ENCODE measurements around the gene GPR179.

The GPR179 gene

GRCh38 chr17:38343608-38344419 lies at the start of gene GPR179:
Gene GPR179, minus strand, starts transcription at chr17:38343956. Its CDS starts 167 bp downstream, at chr17:38343789.
- no peak for DNase-seq

- no peak for DNase-seq
Observed at GRCh38 chr17:38379448-38379847, 35.7 kb upstream of the GPR179 start.

GRCh38 chr17:38369124-38369886 lies 25.5 kb upstream of the GPR179 start:
- DNase-seq: no peak

- DNase-seq: no peak
Observed at GRCh38 chr17:38364741-38365140, 21.0 kb upstream of the GPR179 start.

- DNase-seq: no peak
Observed at GRCh38 chr17:38363016-38363415, 19.3 kb upstream of the GPR179 start.

GRCh38 chr17:38361694-38362465 lies 18.1 kb upstream of the GPR179 start:
- no peak for DNase-seq

- DNase-seq: no peak
Observed at GRCh38 chr17:38358586-38359513, 15.1 kb upstream of the GPR179 start.

GRCh38 chr17:38357486-38358123 lies 13.8 kb upstream of the GPR179 start:
- DNase-seq: no peak

- no peak for DNase-seq
Observed at GRCh38 chr17:38355251-38355650, 11.5 kb upstream of the GPR179 start.

GRCh38 chr17:38354466-38354865 lies 10.7 kb upstream of the GPR179 start:
- no peak for DNase-seq

- DNase-seq: no peak
Observed at GRCh38 chr17:38353668-38354067, 9.9 kb upstream of the GPR179 start.

- no peak for DNase-seq
Observed at GRCh38 chr17:38353086-38353604, 9.4 kb upstream of the GPR179 start.

- DNase-seq: no peak
Observed at GRCh38 chr17:38352245-38353085, 8.7 kb upstream of the GPR179 start.

GRCh38 chr17:38351412-38352222 lies 7.9 kb upstream of the GPR179 start, which contains the start of gene SOCS7:
Gene SOCS7, plus strand, starts transcription at chr17:38351844. Its CDS starts 209 bp downstream, at chr17:38352053.
- peak; percentile 56 for DNase-seq

GRCh38 chr17:38350035-38350434 lies 6.3 kb upstream of the GPR179 start:
- DNase-seq: no peak

GRCh38 chr17:38349097-38349730 lies 5.5 kb upstream of the GPR179 start:
- DNase-seq: peak; percentile 33

- no peak for DNase-seq
Observed at GRCh38 chr17:38345743-38346142, 2.0 kb upstream of the GPR179 start.

- DNase-seq: no peak
Observed at GRCh38 chr17:38344420-38344745, 627 bp upstream of the GPR179 start.

Measured in NCI-H187 treated with DMSO at 0.1 percent for 48 hours (cell line).